Ovary (tissue), 10 donors: ENCODE data around the gene WDR35. TPM values are rescaled to one million over a fixed set of nuclear protein-coding genes. Genes with fewer than 3 reads are reported as not detected.

Experiments used
- DNase-seq, 5 donors: peaks; one replicate each; pipeline ENCODE4 v3.0.0-alpha.2; 2019 to 2020
- H3K27ac ChIP-seq, 2 donors: fragments of 200-600 bp; one replicate each; pipeline versions ENCODE4 v1.5.1 to v1.8.0; 2019 to 2022
- H3K27me3 ChIP-seq: fragments of 200-600 bp; one replicate; pipeline ENCODE4 v1.8.0; 2022
- H3K36me3 ChIP-seq: fragments of 200-600 bp; sonication (generic); one replicate; pipeline ENCODE4 v1.5.1; 2019
- H3K4me1 ChIP-seq: one replicate; pipeline ENCODE4 v1.8.1; 2013; ENCODE audit warnings: mild to moderate bottlenecking, moderate library complexity; ENCODE audit not compliant: insufficient read depth
- H3K4me3 ChIP-seq: fragments of 200-600 bp; sonication (generic); one replicate; pipeline ENCODE4 v1.5.1; 2017
- H3K9me3 ChIP-seq, 2 donors: fragments of 200-600 bp in 1 of 2; sonication (generic) in 1 of 2; one replicate each; pipeline versions ENCODE4 v1.5.1 to v1.8.1; 2013 to 2019; ENCODE audit warnings: mild to moderate bottlenecking in 1 of 2, moderate library complexity in 1 of 2
- CTCF ChIP-seq, 3 donors: fragments of 450-650 bp in 2 of 3; fragments of 200-600 bp in 1 of 3; IDR thresholded peaks; one replicate each; pipeline versions ENCODE4 v1.5.1 to v1.8.0; 2016 to 2022; ENCODE audit warnings: antibody characterized with exemption in 3 of 3, mild to moderate bottlenecking in 1 of 3
- EP300 ChIP-seq: sonication (generic); formaldehyde crosslinking; IDR thresholded peaks from one replicate; pipeline ENCODE4 v1.6.1; 2017; ENCODE audit warnings: antibody characterized with exemption
- POLR2A ChIP-seq: fragments of 450-650 bp; IDR thresholded peaks from one replicate; pipeline ENCODE4 v1.6.1; 2017; ENCODE audit warnings: antibody characterized with exemption, mild to moderate bottlenecking, moderate library complexity
- WGBS, 3 donors: extraction: QIAGEN DNeasy Blood & Tissue Kit in 1 of 3; methylation state at CpG; one replicate each; pipeline versions ENCODE4 v1.1.5 to v1.1.7; 2013 to 2017; 5-methylcytosine and 5-hydroxymethylcytosine counted together
- intact Hi-C, 4 donors: fragments of 100-400 bp; cut with DNase I; formaldehyde crosslinking; loops; one replicate each; pipeline versions ENCODE4 v1.11.0 to v1.15.1; 2022 to 2023
- long read RNA-seq, 3 donors: library from polyadenylated mRNA in 2 of 3; unstranded in 2 of 3; transcript quantifications; one replicate each; pipeline ENCODE4 v2.0.0 and lab custom pipeline, GENCODE V29; 2021 to 2026
- polyA plus RNA-seq, 2 donors: library from polyadenylated mRNA; stranded (reverse); fragments of 200-250 nt in 1 of 2; fragments of 350-450 nt in 1 of 2; fragmentation: Illumina TruSeq in 1 of 2; extraction: RNeasy Lipid Tissue Mini Kit (QIAGEN cat#74804) in 1 of 2; gene quantifications; one replicate each; pipeline ENCODE4 v1.2.3, GENCODE V29; 2013 to 2014
- total RNA-seq, 7 donors: library from RNA; depleted of rRNA in 2 of 7; stranded (reverse); fragments of >200 nt in 2 of 7; fragmentation: NEBNext Ultra II Directional in 3 of 7; extraction: Animal tissue kit (Norgen Biotek cat#: 25700) in 3 of 7; gene quantifications; one replicate each; pipeline versions ENCODE4 v1.1.0 to v1.2.4, GENCODE V29; 2016 to 2023
- donor health status: DM: no; HTN: no; CAD: no; lungs with moderate emphysema.
- donor health status: DM: no; HTN: no; CAD: no.
- donor health status: Bipolar disorder and iron deficiency.
- donor health status: DM: yes; HTN: yes; CAD: no.
- donor health status: DM: no; HTN: no; CAD: no.
- donor health status: DM: yes; HTN: yes; CAD: no.

The WDR35 gene
- total RNA-seq (10 to 100 TPM; 12.3 to 19.3 (median 15.2) TPM), polyA plus RNA-seq (1 to 10 TPM; 7.1 to 10.0 TPM)
- long read RNA-seq, donor 1, partial matches to known transcripts, result 12 of 16 reads
- long read RNA-seq, donor 1, other reads (novel, unspliced or antisense), result 4 of 16 reads
- long read RNA-seq, donor 2, result 0 reads
- long read RNA-seq, donor 3, full-length matches to known transcripts, result 8 of 16 reads
- long read RNA-seq, donor 3, partial matches to known transcripts, result 5 of 16 reads
- long read RNA-seq, donor 3, other reads (novel, unspliced or antisense), result 3 of 16 reads

GRCh38 chr2:19989667-19990415 is at the start of gene WDR35:
Gene WDR35 (minus strand): TSS chr2:19990105. CDS start chr2:19990015, 90 bp downstream.
- TF ChIP-seq CTCF (IDR thresholded peaks at IDR 0.05) (no peak), EP300 (no peak), POLR2A (peak; percentile 62)
- Histone ChIP-seq H3K4me3 (peak within 1 kb of the TSS; percentile 62), H3K27ac (peak within 1 kb of the TSS in 1 of 2 donors; percentile 11), H3K27me3 (no peaks in the 10 kb centered on the region), H3K4me1 (peaks cover 3% of the 10 kb centered on the region), H3K36me3 (no peaks in the 10 kb centered on the region), H3K9me3 (no peaks in the 10 kb centered on the region)
- intact Hi-C loops, result no loop called here
- DNase-seq, result peak; percentile 87 to 95 (median 92)
- 0 to 1% (median 0%) methylated on average over 54 to 70 of the region's 70 CpGs for WGBS, 3 donors

- no peak for DNase-seq
- TF ChIP-seq CTCF (IDR thresholded peaks at IDR 0.05) (no peak), POLR2A (no peak), EP300 (no peak)
- no peaks in the 10 kb centered on the region for H3K27me3 ChIP-seq
- WGBS, 3 donors, result 50 to 68% (median 59%) methylated on average over 2 of the region's 2 CpGs
- H3K9me3 ChIP-seq, result no peaks in the 10 kb centered on the region
- intact Hi-C loops, result no loop called here
- H3K4me1 ChIP-seq, result peaks cover 8% of the 10 kb centered on the region
- no peak overlapping the region for H3K27ac ChIP-seq
- H3K4me3 ChIP-seq, result no peak overlapping the region
- no peaks in the 10 kb centered on the region for H3K36me3 ChIP-seq
These were observed 47.8 kb upstream of the WDR35 start for GRCh38 chr2:20037660-20038059.

- Histone ChIP-seq H3K4me1 (peaks cover 4% of the 10 kb centered on the region), H3K4me3 (no peak overlapping the region), H3K9me3 (no peaks in the 10 kb centered on the region), H3K27me3 (no peaks in the 10 kb centered on the region), H3K27ac (no peak overlapping the region), H3K36me3 (no peaks in the 10 kb centered on the region)
- DNase-seq, result no peak
- WGBS, 3 donors, result 70 to 73% (median 71%) methylated on average over 4 of the region's 4 CpGs
- intact Hi-C loops, result no loop called here
- TF ChIP-seq EP300 (no peak), CTCF (IDR thresholded peaks at IDR 0.05) (no peak), POLR2A (no peak)
These were observed 46.2 kb upstream of the WDR35 start for GRCh38 chr2:20035955-20036666.

- H3K4me3 ChIP-seq, result no peak overlapping the region
- intact Hi-C loops, result no loop called here
- TF ChIP-seq POLR2A (no peak), EP300 (no peak), CTCF (IDR thresholded peaks at IDR 0.05) (no peak)
- no peak for DNase-seq
- H3K9me3 ChIP-seq, result peaks cover 0 to under 1% of the 10 kb centered on the region in 2 donors
- H3K4me1 ChIP-seq, result peaks cover 4% of the 10 kb centered on the region
- no peaks in the 10 kb centered on the region for H3K27me3 ChIP-seq
- no peaks in the 10 kb centered on the region for H3K36me3 ChIP-seq
- WGBS, 3 donors, result 55 to 61% (median 57%) methylated on average over 2 of the region's 2 CpGs
- H3K27ac ChIP-seq, result no peak overlapping the region
These were observed 44.9 kb upstream of the WDR35 start for GRCh38 chr2:20034821-20035220.
